ENCODE results near the gene CLHC1. TPM values are rescaled to one million over a fixed set of nuclear protein-coding genes. Genes with fewer than 3 reads are reported as not detected.
"Not testable (repeated sequence)": the region's sequence is repeated elsewhere in the genome, so short reads cannot be mapped to it uniquely, and the experiment has no call there.

Gene CLHC1
- total RNA-seq, 1 donor from 2014 or later, result not detected

DNA sequence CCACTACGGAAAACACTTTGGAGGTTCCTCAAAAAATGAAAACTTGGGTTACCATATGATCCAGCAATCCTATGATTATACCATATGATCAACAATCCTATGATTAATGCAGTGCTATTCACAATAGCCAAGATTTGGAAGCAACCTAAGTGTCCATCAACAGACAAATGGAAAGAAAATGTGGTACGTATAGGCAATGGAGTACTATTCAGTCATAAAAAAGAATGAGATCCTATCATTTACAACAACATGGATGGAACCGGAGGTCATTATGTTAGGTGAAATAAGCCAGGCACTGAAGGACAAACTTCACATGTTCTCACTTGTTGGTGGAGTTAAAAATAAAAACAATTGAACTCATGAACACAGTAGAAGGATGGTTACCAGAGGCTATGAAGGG, 27.6 kb downstream of the CLHC1 start:
- H3K27me3 ChIP-seq, result no peaks in the 10 kb centered on the region
- H3K4me1 ChIP-seq, result no peaks in the 10 kb centered on the region
- H3K27ac ChIP-seq, result no peak overlapping the region
- H3K9me3 ChIP-seq, result no peaks in the 10 kb centered on the region
- TF ChIP-seq, protein P1, sequence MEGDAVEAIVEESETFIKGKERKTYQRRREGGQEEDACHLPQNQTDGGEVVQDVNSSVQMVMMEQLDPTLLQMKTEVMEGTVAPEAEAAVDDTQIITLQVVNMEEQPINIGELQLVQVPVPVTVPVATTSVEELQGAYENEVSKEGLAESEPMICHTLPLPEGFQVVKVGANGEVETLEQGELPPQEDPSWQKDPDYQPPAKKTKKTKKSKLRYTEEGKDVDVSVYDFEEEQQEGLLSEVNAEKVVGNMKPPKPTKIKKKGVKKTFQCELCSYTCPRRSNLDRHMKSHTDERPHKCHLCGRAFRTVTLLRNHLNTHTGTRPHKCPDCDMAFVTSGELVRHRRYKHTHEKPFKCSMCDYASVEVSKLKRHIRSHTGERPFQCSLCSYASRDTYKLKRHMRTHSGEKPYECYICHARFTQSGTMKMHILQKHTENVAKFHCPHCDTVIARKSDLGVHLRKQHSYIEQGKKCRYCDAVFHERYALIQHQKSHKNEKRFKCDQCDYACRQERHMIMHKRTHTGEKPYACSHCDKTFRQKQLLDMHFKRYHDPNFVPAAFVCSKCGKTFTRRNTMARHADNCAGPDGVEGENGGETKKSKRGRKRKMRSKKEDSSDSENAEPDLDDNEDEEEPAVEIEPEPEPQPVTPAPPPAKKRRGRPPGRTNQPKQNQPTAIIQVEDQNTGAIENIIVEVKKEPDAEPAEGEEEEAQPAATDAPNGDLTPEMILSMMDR (IDR thresholded peaks at IDR 0.05), result no peak
- DNase-seq (ENCODE audit: low spot score in 2 of 2), result no peak
- H3K36me3 ChIP-seq, result peaks cover 0 to 28% of the 10 kb centered on the region in 2 donors
- intact Hi-C loops (cut with DNase I), result no loop called here
- H3K4me3 ChIP-seq, result no peak overlapping the region

DNA sequence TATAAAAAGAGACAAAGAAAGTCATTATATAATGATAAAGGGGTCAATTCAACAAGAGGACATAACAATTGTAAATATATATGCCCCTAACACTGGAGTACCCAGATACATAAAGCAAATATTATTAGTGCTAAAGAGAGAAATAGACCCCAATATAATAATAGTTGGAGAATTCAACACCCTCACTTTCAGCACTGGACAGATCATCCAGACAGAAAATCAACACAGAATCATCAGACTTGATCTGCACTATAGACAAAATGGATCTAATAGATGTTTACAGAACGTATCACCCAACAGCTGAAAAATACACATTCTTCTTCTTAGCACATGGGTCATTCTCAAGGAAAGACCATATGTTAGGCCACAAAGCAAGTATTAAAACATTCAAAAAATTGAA, 31.7 kb downstream of the CLHC1 start:
- Histone ChIP-seq H3K4me3 (no peak overlapping the region), H3K4me1 (no peaks in the 10 kb centered on the region), H3K27ac (no peak overlapping the region), H3K36me3 (peaks cover 0 to 40% of the 10 kb centered on the region in 2 donors), H3K27me3 (no peaks in the 10 kb centered on the region), H3K9me3 (no peaks in the 10 kb centered on the region)
- DNase-seq (ENCODE audit: low spot score in 2 of 2), result no peak
- intact Hi-C loops (cut with DNase I), result no loop called here
- TF ChIP-seq, protein P1 (IDR thresholded peaks at IDR 0.05), result no peak

DNA sequence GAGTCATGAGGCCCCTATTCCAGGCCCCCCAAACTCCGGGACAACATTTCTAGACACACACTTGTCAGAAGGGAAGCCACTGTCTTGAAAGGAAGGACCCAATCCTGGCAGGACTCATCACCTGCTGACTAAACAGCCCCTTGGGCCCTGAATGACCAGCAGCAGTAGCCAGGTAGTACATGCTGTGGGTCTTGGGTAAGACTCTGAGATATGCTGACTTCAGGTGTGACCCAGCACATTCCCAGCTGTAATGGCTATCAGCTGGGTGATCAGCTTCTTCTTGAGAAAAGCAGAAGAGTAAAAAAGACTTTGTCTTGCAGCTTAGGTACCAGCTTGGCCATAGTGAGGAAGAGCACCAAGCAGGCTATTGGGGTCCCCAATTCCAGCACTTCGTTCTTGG, 35.6 kb downstream of the CLHC1 start:
- no peak overlapping the region for H3K27ac ChIP-seq
- no peaks in the 10 kb centered on the region for H3K9me3 ChIP-seq
- peaks cover 0 to 31% of the 10 kb centered on the region in 2 donors for H3K36me3 ChIP-seq
- H3K4me3 ChIP-seq, result no peak overlapping the region
- H3K27me3 ChIP-seq, result no peaks in the 10 kb centered on the region
- no peaks in the 10 kb centered on the region for H3K4me1 ChIP-seq
- TF ChIP-seq, protein P1 (IDR thresholded peaks at IDR 0.05), result no peak
- intact Hi-C loops (cut with DNase I), result no loop called here
- no peak for DNase-seq (ENCODE audit: low spot score in 2 of 2)

DNA sequence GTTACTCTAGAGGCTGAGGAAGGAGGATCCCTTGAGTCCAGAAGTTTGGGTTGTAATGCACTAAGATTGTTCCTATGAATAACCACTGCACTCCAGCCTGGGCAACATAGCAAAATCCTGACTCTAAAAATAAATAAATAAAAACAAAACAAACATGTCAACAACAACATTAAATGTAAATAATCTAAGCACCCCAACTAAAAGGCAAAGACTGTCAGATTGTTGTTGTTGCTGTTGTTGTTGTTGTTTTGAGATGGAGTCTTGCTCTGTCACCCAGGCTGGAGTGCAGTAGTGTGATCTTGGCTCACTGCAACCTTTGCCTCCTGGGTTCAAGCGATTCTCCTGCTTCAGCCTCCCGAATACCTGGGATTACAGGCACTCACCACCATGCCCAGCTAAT, 40.2 kb downstream of the CLHC1 start:
- intact Hi-C loops (cut with DNase I); H3K4me1 ChIP-seq; DNase-seq (ENCODE audit: low spot score in 2 of 2); H3K27ac ChIP-seq; H3K4me3 ChIP-seq; H3K9me3 ChIP-seq; H3K27me3 ChIP-seq: not testable (repeated sequence)
- peaks cover 0 to 22% of the 10 kb centered on the region in 2 donors for H3K36me3 ChIP-seq

DNA sequence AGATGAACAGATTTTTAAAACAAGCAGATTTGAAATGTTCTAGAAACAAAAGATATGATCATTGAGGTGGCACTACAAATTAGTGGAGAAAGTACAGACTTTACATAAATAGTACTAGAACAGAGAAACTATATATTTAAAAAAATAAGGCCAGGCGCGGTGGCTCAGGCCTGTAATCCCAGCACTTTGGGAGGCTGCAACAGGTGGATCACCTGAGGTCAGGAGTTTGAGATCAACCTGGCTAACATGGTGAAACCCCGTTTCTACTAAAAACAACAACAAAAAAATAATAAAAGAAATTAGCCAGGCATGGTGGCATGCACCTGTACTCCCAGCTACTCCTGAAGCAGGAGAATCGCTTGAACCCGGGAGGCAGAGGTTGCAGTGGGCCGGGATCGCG, 45.3 kb downstream of the CLHC1 start:
- DNase-seq (ENCODE audit: low spot score in 2 of 2); H3K4me1 ChIP-seq; intact Hi-C loops (cut with DNase I); H3K4me3 ChIP-seq; H3K27me3 ChIP-seq; H3K27ac ChIP-seq; H3K36me3 ChIP-seq; H3K9me3 ChIP-seq: not testable (repeated sequence)

DNA sequence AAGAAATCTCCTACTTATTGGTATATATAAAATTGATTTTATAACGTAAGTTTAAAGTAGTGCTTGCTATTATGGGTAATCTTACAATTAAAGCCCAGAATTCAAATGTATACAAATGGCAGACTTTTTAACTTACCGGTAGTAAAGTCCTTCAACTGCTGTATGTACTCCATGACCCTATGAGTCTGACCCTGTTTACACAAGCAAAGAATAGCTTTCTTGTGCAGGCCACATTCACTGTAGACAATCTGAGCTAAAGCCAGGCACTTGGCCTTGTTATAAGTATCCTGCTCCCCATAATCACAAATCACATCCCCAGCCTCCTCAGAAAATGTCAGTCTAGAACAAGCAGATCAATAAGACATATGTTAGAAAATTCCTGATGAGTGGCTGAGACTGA, 51.7 kb downstream of the CLHC1 start:
- Histone ChIP-seq H3K27ac (no peak overlapping the region), H3K4me1 (peaks cover 0 to 4% of the 10 kb centered on the region in 2 donors), H3K9me3 (no peaks in the 10 kb centered on the region), H3K27me3 (no peaks in the 10 kb centered on the region), H3K4me3 (no peak overlapping the region), H3K36me3 (no peaks in the 10 kb centered on the region)
- no peak for DNase-seq (ENCODE audit: low spot score in 2 of 2)
- intact Hi-C loops (cut with DNase I), result no loop called here
- TF ChIP-seq, protein P1 (IDR thresholded peaks at IDR 0.05), result no peak

DNA sequence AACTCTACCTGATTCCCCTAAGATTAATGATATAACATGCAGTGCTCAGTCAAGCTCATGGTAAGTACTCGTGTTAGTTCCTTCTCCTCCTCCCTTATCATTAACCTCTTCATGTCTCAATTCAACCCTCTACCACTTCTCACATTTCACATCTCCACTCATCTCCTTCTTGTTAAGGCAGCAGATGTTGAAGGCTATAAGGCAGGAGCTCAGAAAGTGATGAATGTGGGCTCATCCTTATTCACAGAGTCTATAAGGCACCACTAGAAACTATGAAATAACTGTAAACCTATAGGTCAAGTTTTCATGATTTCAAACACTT, 56.0 kb downstream of the CLHC1 start:
- Histone ChIP-seq H3K4me3 (no peak overlapping the region), H3K36me3 (no peaks in the 10 kb centered on the region), H3K9me3 (no peaks in the 10 kb centered on the region), H3K27me3 (no peaks in the 10 kb centered on the region), H3K4me1 (peaks cover 0 to 2% of the 10 kb centered on the region in 2 donors), H3K27ac (no peak overlapping the region)
- intact Hi-C loops (cut with DNase I), result no loop called here
- no peak for DNase-seq (ENCODE audit: low spot score in 2 of 2)
- TF ChIP-seq, protein P1 (IDR thresholded peaks at IDR 0.05), result no peak

All from ascending aorta (tissue), 2 donors.